SH-SY5Y (cell line): ENCODE measurements around the gene SAMD4B.

Experiments
- GATA2 ChIP-seq: IDR thresholded peaks from 2 replicates; pipeline ENCODE4 v1.6.1; 2011; ENCODE audit warnings: mild to moderate bottlenecking, low read depth, low read length
- GATA3 ChIP-seq: IDR thresholded peaks from 2 replicates; pipeline ENCODE4 v1.6.1; 2011; ENCODE audit warnings: low read depth, mild to moderate bottlenecking, low read length, moderate library complexity

Gene SAMD4B

DNA sequence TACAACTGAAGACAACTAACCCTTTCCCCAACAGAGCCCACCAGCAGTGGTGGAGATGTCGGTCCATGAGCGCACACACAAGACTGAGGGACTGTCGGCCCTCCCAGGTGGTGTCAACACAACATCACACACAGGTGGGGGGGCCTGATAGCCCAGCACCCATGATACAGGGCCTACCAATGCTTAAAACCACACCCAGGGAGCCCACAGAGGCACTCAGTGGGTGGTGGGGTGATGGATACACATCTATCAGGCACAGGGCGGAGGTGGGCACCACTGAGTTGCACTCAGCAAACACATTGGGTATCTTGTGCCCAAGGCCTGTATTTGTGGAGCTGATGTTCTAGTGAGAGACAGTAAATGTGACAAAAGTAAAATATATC, 57.4 kb downstream of the SAMD4B start:
- TF ChIP-seq GATA2 (no peak), GATA3 (no peak)

DNA sequence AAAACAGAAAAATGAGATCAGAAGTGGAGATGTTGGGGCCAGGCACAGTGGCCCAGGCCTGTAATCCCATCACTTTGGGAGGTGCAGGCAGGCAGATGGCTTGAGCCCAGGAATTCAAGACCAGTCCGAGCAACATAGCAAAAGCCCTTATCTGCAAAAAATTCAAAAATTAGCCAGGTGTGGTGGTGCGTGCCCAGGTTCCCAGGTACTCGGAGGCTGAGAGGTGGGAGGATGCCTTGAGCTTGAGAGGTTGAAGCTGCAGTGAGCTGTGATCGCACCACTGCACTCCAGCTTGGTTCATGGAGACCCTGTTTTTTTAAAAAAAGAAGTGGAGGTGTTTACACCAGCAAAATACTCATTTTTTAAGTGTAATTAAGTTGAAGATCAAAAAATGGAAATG, 57.8 kb downstream of the SAMD4B start:
- TF ChIP-seq GATA3 (no peak), GATA2 (no peak)

DNA sequence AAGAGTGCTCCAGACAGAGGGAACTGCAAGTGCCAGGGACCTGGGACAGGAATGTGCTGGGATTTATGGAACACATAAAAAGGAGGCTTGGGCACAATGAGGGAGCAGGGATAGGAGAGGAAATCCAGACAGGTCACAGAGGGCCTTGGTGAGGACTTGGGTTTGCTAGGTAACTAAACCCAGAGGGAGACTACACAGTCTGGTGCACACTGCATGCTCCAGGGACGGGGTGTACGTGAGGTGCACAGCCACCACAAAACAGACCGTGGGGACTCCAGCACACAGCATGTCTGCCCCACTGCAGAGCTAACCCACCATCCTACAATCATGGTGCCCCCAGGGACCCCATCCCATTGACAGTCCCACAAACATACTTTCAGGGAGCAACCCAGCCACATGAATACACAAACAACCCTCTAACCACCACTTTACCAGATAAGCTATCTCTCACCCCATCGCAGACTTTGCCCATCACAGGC, 58.9 kb downstream of the SAMD4B start:
- TF ChIP-seq GATA3 (no peak), GATA2 (no peak)

DNA sequence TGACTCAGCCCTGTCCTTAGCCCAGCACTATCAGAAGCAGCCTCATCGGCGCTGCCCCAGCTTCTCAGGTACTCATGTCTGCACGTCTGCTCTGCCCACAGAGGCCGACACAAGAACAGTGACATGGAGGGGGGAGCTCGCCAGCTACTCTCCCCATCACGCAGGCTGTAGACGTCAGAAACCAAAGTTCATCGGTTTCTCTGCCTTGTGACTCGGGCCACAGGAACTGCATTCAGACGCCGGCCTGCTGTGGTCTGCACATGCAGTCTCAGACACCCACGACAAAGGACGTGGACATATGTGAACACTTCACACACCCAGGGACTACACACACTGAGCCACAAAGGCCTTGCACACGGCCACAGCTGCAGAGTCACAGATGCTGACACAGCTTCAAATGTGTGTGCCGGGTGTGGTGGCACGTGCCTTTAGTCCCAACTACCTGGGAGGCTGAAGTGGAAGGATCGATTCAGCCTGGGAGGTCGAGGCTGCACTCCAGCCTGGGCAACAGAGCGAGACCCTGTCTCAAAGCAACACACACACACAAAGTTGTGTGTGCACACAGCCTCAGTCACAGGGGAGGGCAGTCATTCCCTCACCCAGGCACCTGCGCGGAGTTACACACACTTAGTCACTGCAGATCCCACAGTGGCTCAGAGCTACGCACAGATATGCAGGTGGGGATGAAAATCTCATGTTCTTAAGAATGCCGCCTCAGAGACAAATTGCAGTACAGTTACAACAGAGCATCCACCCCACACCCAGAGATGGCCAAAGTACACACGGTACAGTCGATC, 59.5 kb downstream of the SAMD4B start:
- TF ChIP-seq GATA3 (no peak), GATA2 (no peak)

DNA sequence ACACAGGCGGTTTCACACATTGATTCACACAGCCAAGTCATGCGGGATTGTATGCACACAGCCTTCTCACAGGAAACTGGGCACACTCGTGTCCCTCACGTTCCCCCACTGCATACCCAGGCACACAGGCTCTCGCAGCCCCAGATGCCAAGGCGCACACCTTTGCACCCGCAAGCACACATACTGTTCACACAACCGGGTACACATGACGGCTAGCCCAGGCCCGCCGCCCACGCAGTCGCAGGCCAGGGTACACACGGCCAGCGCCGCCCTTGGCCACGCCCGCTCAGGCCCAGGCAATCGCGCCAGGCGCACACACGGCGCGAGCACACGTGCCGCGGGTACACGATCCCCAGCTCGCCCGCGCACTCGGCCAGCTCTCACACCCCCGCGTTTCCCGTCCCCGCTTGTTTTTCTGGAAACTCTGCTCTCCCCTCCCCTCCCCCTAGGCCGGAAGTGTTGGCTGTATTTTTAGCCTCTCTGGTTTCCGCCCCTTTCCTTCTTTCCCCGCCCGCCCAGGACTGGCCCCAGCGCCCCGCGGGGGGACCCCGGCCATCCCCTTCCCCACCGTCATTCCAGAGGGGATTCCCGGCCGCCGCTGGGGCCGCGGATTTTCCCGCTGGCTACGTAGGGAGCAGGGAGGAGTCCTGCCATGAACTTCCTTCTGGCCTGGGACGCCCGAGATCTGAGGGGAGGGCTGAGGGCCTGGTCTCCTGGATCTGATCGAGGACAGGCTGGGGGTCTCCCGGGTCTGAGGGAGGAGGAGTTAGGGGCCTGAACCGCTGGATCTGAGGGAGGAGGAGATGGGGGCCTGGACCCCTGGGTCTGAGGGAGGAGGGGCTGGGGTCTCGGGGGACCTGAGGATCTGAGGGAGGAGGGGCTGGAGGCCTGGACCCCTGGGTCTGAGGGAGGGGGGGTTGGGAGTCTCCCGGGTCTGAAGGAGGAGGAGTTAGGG, 60.4 kb downstream of the SAMD4B start:
- no peak for TF ChIP-seq GATA3
- TF ChIP-seq GATA2 = no peak

DNA sequence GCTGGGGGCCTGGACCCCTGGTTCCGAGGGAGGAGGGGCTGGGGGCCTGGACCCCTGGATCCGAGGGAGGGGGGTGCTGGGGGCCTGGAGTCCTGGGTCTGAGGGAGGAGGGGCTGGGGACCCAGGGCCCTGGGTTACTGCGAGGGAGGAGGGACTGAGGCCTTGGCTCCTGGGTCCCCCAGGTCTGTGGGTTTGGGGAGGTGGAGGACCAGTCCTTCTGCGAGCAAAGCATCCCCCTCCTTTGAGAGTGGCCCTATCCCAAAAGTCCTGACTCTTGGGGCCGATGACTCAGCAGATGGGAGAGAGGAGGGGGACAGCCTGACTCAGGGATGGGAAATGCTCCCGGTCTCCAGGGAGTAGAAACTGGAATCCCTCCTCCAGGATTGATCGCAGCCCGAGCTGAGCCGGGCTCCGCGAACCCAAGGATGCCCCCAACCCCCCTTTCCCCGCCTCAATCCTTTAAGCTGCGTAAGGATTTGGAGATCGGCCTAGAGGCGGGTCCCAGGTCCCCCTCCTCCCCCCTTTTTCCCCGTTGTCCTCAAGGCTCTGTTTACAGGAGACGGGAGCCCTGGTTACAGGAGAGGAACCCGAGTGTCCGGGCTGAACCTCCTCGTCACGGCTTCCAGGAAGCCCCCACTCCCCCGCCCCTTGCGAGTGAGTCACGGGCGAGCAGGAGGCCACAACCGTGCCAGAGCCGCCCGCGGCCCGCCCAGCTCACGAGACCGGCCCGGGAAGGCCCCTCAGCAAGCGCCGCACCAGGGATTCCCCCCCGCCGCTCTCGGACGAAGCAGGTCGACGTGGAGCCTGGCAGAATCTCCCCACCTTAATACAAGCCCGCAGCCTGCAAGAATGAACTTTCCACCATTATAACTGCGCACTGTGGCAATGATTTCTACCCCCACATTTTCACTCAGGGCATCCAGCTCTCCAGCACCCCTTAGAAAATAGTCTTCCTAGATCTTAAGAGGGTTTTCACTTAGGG, 61.4 kb downstream of the SAMD4B start:
- TF ChIP-seq GATA2 (no peak), GATA3 (no peak)

DNA sequence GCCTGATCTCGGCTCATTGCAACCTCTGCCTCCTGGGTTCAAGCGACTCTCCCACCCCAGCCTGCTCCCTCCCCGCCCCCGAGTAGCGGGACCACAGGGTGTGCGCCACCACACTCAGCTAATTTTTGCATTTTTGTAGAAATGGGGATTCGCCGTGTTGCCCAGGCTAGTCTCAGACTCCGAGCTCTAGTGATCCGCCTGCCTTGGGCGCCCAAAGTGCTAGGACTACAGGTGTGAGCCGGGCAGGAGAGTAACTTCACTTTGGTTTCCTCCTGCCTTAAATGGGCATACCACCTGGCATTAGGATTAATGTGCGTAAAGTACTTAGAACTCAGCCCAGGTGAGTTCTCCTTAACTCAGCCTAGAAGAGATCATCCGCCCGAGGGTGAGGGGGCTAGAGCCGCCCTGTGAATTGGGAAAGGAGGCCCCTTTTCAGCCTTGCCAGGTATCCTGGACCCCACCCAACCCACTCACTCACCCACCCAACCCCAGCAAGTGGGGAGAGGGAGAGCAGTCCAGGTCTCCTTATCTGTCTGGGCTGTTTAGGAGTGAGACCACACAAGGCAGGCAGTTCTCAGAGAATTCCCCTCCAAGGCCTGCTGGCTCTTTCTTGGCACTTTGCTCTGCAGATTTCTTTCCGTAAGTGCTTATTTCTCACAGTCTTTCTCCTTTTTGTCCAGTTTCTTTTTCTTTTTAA, 63.2 kb downstream of the SAMD4B start:
- TF ChIP-seq GATA3 (no peak), GATA2 (no peak)

DNA sequence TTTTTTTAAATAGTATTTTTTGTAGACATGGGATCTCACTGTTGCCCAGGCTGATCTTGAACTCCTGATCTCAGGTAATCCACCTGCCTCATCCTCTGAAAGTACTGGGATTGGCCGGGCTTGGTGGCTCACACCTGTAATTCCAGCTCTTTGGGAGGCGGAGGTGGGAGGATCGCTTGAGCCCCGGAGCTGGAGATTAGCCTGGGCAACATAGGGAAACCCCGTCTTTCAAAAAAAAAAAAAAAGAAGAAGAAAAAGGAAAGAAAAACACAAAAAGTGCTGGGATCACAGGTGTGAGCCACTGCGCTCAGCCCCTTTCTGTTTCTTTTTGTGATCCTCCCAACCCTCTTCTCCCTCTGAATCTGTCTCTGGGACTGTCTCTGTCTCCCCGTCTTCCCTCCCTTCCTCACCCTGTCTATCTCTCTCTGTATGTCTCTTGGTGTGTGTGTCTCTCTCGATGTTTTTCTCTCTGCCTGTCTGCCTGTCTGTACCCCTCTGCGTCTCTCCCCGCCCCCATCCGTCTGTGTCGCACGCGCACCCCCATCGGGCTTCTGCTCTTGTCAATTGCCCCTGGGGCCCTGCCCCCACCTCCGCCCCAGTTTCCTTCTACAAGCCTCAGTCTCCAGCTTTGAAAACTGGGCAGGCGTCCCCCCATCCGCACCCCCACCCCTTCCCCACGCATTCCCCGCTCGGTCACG, 63.9 kb downstream of the SAMD4B start:
- no peak for TF ChIP-seq GATA3
- TF ChIP-seq GATA2 = no peak

DNA sequence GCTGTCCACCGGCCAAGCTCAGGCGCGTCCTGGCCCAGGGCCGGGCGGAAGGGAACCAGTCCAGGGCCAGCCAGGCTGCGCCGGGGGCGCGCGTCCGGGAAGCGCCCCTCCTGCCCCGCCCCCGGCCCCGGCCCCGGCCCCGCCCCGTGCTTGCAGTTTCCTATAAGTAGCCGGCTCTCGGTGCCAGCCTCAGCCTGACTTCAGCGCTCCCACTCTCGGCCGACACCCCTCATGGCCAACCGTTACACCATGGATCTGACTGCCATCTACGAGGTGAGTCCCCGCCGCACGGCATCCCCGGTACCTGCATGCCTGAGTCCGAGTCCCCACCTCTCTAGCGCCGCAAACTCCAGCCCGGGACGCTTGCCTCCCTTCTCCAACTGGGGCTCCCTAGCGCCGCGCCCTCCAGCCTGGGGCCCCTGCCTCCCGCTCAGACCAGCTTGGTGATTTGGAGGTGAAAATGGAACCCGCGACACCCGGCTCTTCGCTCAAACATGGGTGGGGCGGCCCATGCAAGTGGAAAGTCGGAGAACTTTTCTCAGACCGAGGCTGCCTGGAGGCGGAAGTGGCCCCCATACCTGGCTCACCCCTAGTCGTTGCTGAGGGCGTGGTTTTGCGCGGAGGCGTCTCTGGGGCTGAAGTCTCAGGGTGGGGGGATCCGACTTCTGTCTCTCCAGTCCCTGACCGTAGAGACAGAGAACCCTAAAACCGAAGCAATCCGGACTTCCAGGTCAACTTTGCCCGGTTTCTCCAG, 64.6 kb downstream of the SAMD4B start, which contains the start of gene ZFP36:
Gene ZFP36, plus strand, starts transcription at position 192 of the 754 bp plus-strand sequence. Its CDS starts 58 bp downstream, at position 250.
- TF ChIP-seq GATA2 = no peak
- TF ChIP-seq GATA3 = no peak

DNA sequence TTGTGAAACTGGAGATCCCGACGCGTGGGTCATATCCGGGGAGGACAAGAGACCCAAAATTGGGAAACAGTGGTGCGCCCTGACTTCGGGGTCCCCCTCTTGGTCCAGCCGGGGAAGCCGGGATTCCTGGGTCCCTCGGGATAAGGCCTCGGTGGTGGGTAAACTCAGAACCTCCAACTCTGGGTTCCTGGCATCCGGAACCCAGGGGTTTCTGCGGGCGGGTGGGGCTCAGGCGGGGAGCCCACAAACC, 65.1 kb downstream of the SAMD4B start:
- TF ChIP-seq GATA3 (no peak), GATA2 (no peak)

DNA sequence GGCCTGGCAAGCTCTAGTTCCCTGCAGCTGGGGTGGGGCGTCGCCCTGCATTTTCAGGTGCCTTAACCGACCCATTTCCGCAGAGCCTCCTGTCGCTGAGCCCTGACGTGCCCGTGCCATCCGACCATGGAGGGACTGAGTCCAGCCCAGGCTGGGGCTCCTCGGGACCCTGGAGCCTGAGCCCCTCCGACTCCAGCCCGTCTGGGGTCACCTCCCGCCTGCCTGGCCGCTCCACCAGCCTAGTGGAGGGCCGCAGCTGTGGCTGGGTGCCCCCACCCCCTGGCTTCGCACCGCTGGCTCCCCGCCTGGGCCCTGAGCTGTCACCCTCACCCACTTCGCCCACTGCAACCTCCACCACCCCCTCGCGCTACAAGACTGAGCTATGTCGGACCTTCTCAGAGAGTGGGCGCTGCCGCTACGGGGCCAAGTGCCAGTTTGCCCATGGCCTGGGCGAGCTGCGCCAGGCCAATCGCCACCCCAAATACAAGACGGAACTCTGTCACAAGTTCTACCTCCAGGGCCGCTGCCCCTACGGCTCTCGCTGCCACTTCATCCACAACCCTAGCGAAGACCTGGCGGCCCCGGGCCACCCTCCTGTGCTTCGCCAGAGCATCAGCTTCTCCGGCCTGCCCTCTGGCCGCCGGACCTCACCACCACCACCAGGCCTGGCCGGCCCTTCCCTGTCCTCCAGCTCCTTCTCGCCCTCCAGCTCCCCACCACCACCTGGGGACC, 65.6 kb downstream of the SAMD4B start:
- TF ChIP-seq GATA2 (no peak), GATA3 (no peak)
